ENCODE results near the gene TRIM59. TPM values are rescaled to one million over a fixed set of nuclear protein-coding genes. Genes with fewer than 3 reads are reported as not detected.

TRIM59 gene
- total RNA-seq, 1 donor from 2014 or later: 0.77 TPM

- TF ChIP-seq CTCF (IDR thresholded peaks at IDR 0.05; ENCODE audit: borderline replicate concordance): no peak
- Histone ChIP-seq H3K4me3 (no peak overlapping the region), H3K27ac (replicated peaks) (no peak overlapping the region), H3K27me3 (ENCODE audit: low read depth) (no peaks in the 10 kb centered on the region), H3K36me3 (no peaks in the 10 kb centered on the region), H3K9me3 (replicated peaks) (no peaks in the 10 kb centered on the region), H3K4me1 (peaks cover 7% of the 10 kb centered on the region)
- intact Hi-C loops (cut with micrococcal nuclease): no loop called here
- no peak for DNase-seq
Measured at GRCh38 chr3:160393346-160394008, 56.1 kb downstream of the TRIM59 start.

GRCh38 chr3:160392798-160393197, 56.8 kb downstream of the TRIM59 start:
- H3K4me1 ChIP-seq: no peaks in the 10 kb centered on the region
- no peak for TF ChIP-seq CTCF (IDR thresholded peaks at IDR 0.05; ENCODE audit: borderline replicate concordance)
- no peaks in the 10 kb centered on the region for H3K9me3 ChIP-seq (replicated peaks)
- no peak overlapping the region for H3K27ac ChIP-seq (replicated peaks)
- no peak overlapping the region for H3K4me3 ChIP-seq
- H3K27me3 ChIP-seq (ENCODE audit: low read depth): no peaks in the 10 kb centered on the region
- H3K36me3 ChIP-seq: no peaks in the 10 kb centered on the region
- DNase-seq: no peak
- intact Hi-C loops (cut with micrococcal nuclease): no loop called here

GRCh38 chr3:160390565-160391138, 58.9 kb downstream of the TRIM59 start:
- Histone ChIP-seq H3K4me1 (no peaks in the 10 kb centered on the region), H3K36me3 (no peaks in the 10 kb centered on the region), H3K9me3 (replicated peaks) (no peaks in the 10 kb centered on the region), H3K27me3 (ENCODE audit: low read depth) (no peaks in the 10 kb centered on the region), H3K27ac (replicated peaks) (no peak overlapping the region), H3K4me3 (no peak overlapping the region)
- no peak for DNase-seq
- no peak for TF ChIP-seq CTCF (IDR thresholded peaks at IDR 0.05; ENCODE audit: borderline replicate concordance)
- intact Hi-C loops (cut with micrococcal nuclease): no loop called here

Small RNAs within 50 kb of the gene (microRNA-seq; reads per million reads assigned to microRNA genes)
- gene MIR15B (998 reads per million, percentile 84 among the genes with 10 or more reads in this experiment), gene MIR16-2 (498 reads per million, percentile 74 among the genes with 10 or more reads in this experiment)

Other genes starting within 250 kb of the TRIM59 start
- 0.14 TPM for gene C3orf80, start 224.4 kb downstream of the TRIM59 start, total RNA-seq
- gene IFT80, start 50.6 kb downstream of the TRIM59 start, total RNA-seq: 10.9 TPM
- gene SMC4, start 50.1 kb downstream of the TRIM59 start, total RNA-seq: 18.4 TPM
- 130 TPM for gene KPNA4, start 115.8 kb upstream of the TRIM59 start, total RNA-seq
- not detected for gene ARL14, start 227.4 kb upstream of the TRIM59 start, total RNA-seq

Data from left ventricle myocardium inferior (tissue), 1 donor.